A673 (cell line): Measurements from ENCODE around the gene CCDC40. TPM values are rescaled to one million over a fixed set of nuclear protein-coding genes. Genes with fewer than 3 reads are reported as not detected.

ENCODE experiments used
- BruUV-seq: library from RNA; stranded (reverse); fragments of 400-500 nt; replicated peaks from 2 replicates; lab custom pipeline; 2021; lab: Mats Ljungman, UMichigan
- CTCF ChIA-PET: fragments of 300-600 bp; sonication (Branson Sonifier 250); formaldehyde crosslinking; loops from one replicate; lab custom pipeline; 2022; ENCODE audit warnings: antibody characterized with exemption; lab: Charles Lee
- POLR2A ChIA-PET: fragments of 300-600 bp; sonication (Branson Sonifier 250); formaldehyde crosslinking; loops from one replicate; lab custom pipeline; 2022; ENCODE audit warnings: antibody characterized with exemption; ENCODE audit not compliant: low non-redundant PET; lab: Charles Lee
- DNase-seq: peaks from one replicate; pipeline ENCODE4 v3.0.0-alpha.2; 2015; ENCODE audit warnings: low spot score
- H3K27ac ChIP-seq: fragments of 200-600 bp; sonication (generic); 2 replicates; pipeline ENCODE4 v1.5.1; 2016; ENCODE audit warnings: mixed run types, low read depth, mild to moderate bottlenecking, mixed read lengths, antibody characterized with exemption, low read length; ENCODE audit not compliant: poor library complexity, severe bottlenecking
- H3K27me3 ChIP-seq: fragments of 200-600 bp; sonication (generic); replicated peaks from 2 replicates; pipeline ENCODE4 v1.6.1; 2017; ENCODE audit warnings: mixed run types, low read depth, mild to moderate bottlenecking, mixed read lengths, antibody characterized with exemption, low read length; ENCODE audit not compliant: insufficient read depth, poor library complexity
- H3K36me3 ChIP-seq: fragments of 200-600 bp; sonication (generic); 2 replicates; pipeline ENCODE4 v1.6.1; 2016; ENCODE audit warnings: mixed run types, mild to moderate bottlenecking, mixed read lengths, antibody characterized with exemption, low read length; ENCODE audit not compliant: insufficient read depth, poor library complexity, severe bottlenecking
- H3K4me1 ChIP-seq: fragments of 200-600 bp; sonication (generic); 2 replicates; pipeline ENCODE4 v1.6.1; 2017; ENCODE audit warnings: mixed run types, mild to moderate bottlenecking, mixed read lengths, antibody characterized with exemption, low read length; ENCODE audit not compliant: insufficient read depth, poor library complexity, severe bottlenecking
- H3K4me3 ChIP-seq: fragments of 200-600 bp; sonication (generic); 2 replicates; pipeline ENCODE4 v1.5.1; 2016; ENCODE audit warnings: low read depth, mixed run types, mild to moderate bottlenecking, mixed read lengths, low read length; ENCODE audit not compliant: poor library complexity, severe bottlenecking
- H3K9me3 ChIP-seq: fragments of 200-600 bp; sonication (generic); 2 replicates; pipeline ENCODE4 v1.6.1; 2016; ENCODE audit warnings: mixed run types, low read depth, mild to moderate bottlenecking, mixed read lengths, antibody characterized with exemption, low read length; ENCODE audit not compliant: poor library complexity, severe bottlenecking
- EZH2 ChIP-seq: fragments of 200-600 bp; sonication (generic); IDR thresholded peaks from 2 replicates; pipeline ENCODE4 v1.6.1; 2017; ENCODE audit warnings: borderline replicate concordance, low read depth, mild to moderate bottlenecking, mixed read lengths, antibody characterized with exemption, low read length; ENCODE audit not compliant: poor library complexity, severe bottlenecking
- intact Hi-C: fragments of 100-400 bp; cut with micrococcal nuclease; formaldehyde crosslinking; loops from one replicate; pipeline ENCODE4 v1.10.0; 2022; ENCODE audit not compliant: unreplicated experiment
- total RNA-seq: library from RNA; stranded (reverse); gene quantifications from 2 replicates; pipeline ENCODE4 v1.2.3, GENCODE V29; 2021
- TF ChIP-seq, protein P1 (sequence below): fragments of 300-800, 200-600 bp; sonication (generic); conservative IDR thresholded peaks from 2 replicates; pipeline ENCODE4 v1.5.1; 2017; ENCODE audit warnings: low read depth, mild to moderate bottlenecking, antibody characterized with exemption, low read length, moderate library complexity, mixed read lengths

The CCDC40 gene
- total RNA-seq, 1 experiment from 2014 or later: 3.5 TPM

DNA sequence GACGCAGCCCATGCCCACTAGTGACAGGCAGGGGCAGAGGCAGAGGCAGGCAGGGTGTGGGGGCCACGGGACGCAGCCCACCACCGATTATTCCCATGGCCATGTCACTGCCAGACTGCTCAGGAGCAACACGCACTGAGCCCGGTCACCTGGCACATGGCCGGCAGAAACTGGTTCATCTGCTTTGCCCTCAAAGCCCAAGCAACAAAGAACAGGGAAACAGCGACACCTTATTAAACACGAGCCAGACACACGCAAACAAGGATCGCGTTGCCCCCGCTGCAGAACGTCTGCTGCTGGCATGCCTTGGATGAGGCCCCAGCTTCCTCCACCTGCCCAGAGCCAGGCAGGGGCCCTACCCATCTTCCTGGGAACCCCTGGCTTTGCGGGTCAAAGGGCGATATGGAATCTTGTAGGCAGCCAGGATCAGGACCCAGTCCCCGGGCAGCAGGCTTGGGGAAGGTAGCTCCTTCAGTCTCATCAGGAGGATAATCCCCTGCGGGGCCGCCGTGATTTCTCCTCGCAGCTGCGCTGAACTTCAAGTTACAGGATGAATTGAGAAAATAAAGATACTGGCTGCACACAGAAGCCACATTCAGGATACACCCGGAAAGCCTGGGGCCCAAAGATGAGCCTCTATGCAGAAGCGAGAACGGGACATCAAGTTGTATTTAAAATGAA, 5.6 kb upstream of the CCDC40 start:
- CTCF ChIA-PET: no interaction called here
- intact Hi-C loops: no loop called here

GRCh38 chr17:80031691-80032430, 4.6 kb upstream of the CCDC40 start:
- Histone ChIP-seq H3K4me1 (peaks cover under 1% of the 10 kb centered on the region), H3K27me3 (no peaks in the 10 kb centered on the region), H3K4me3 (no peak overlapping the region), H3K27ac (no peak overlapping the region), H3K9me3 (no peaks in the 10 kb centered on the region), H3K36me3 (no peaks in the 10 kb centered on the region)
- CTCF ChIA-PET: no interaction called here
- no TSS peak for BruUV-seq
- TF ChIP-seq EZH2: no peak
- TF ChIP-seq, protein P1, sequence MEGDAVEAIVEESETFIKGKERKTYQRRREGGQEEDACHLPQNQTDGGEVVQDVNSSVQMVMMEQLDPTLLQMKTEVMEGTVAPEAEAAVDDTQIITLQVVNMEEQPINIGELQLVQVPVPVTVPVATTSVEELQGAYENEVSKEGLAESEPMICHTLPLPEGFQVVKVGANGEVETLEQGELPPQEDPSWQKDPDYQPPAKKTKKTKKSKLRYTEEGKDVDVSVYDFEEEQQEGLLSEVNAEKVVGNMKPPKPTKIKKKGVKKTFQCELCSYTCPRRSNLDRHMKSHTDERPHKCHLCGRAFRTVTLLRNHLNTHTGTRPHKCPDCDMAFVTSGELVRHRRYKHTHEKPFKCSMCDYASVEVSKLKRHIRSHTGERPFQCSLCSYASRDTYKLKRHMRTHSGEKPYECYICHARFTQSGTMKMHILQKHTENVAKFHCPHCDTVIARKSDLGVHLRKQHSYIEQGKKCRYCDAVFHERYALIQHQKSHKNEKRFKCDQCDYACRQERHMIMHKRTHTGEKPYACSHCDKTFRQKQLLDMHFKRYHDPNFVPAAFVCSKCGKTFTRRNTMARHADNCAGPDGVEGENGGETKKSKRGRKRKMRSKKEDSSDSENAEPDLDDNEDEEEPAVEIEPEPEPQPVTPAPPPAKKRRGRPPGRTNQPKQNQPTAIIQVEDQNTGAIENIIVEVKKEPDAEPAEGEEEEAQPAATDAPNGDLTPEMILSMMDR: no peak
- DNase-seq: no peak
- intact Hi-C loops: no loop called here
- POLR2A ChIA-PET: no interaction called here

More for the DNA sequence above, 5.6 kb upstream of the CCDC40 start:
- no peak overlapping the region for H3K4me3 ChIP-seq
- no peaks in the 10 kb centered on the region for H3K9me3 ChIP-seq
- POLR2A ChIA-PET: no interaction called here
- H3K27me3 ChIP-seq: no peaks in the 10 kb centered on the region
- DNase-seq: no peak
- H3K4me1 ChIP-seq: no peaks in the 10 kb centered on the region
- TF ChIP-seq EZH2: no peak
- TF ChIP-seq, protein P1: no peak
- BruUV-seq: no TSS peak
- H3K36me3 ChIP-seq: no peaks in the 10 kb centered on the region
- H3K27ac ChIP-seq: no peak overlapping the region

- no peak for DNase-seq
- CTCF ChIA-PET: no interaction called here
- intact Hi-C loops: no loop called here
- no TSS peak for BruUV-seq
- no peak overlapping the region for H3K4me3 ChIP-seq
- H3K36me3 ChIP-seq: no peaks in the 10 kb centered on the region
- no peak overlapping the region for H3K27ac ChIP-seq
- POLR2A ChIA-PET: no interaction called here
- H3K27me3 ChIP-seq: no peaks in the 10 kb centered on the region
- no peak for TF ChIP-seq EZH2
- TF ChIP-seq, protein P1: no peak
- peaks cover 5% of the 10 kb centered on the region for H3K4me1 ChIP-seq
- H3K9me3 ChIP-seq: no peaks in the 10 kb centered on the region
Observed at GRCh38 chr17:80032614-80033171, 3.7 kb upstream of the CCDC40 start.
